Measurements from ENCODE around the gene TBC1D10A.

Gene TBC1D10A

GRCh38 chr22:30317778-30318177 is 9.0 kb downstream of the TBC1D10A start:
- no peak for DNase-seq

- no peak for DNase-seq
These were observed 10.7 kb downstream of the TBC1D10A start for GRCh38 chr22:30315962-30316576.

DNA sequence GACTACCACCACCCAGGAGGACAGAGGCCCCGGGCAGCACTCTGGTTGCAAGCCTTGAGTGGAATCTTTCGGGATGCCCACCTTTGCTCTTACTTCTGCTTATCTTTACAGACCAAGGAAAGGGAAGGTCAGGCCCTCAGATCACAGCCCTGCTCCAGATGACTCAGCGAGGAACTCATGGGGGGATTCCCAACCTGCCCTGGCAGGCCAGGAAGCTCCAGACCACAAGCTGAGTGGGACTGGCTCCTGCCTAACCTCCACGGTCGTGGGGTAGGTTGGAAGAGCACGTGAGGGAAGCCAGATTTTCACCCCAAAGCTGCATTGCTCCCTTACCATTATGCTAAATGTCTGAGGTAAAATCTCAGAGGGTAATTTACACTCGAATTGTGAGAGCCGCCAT is 11.8 kb downstream of the TBC1D10A start:
- DNase-seq: no peak

DNA sequence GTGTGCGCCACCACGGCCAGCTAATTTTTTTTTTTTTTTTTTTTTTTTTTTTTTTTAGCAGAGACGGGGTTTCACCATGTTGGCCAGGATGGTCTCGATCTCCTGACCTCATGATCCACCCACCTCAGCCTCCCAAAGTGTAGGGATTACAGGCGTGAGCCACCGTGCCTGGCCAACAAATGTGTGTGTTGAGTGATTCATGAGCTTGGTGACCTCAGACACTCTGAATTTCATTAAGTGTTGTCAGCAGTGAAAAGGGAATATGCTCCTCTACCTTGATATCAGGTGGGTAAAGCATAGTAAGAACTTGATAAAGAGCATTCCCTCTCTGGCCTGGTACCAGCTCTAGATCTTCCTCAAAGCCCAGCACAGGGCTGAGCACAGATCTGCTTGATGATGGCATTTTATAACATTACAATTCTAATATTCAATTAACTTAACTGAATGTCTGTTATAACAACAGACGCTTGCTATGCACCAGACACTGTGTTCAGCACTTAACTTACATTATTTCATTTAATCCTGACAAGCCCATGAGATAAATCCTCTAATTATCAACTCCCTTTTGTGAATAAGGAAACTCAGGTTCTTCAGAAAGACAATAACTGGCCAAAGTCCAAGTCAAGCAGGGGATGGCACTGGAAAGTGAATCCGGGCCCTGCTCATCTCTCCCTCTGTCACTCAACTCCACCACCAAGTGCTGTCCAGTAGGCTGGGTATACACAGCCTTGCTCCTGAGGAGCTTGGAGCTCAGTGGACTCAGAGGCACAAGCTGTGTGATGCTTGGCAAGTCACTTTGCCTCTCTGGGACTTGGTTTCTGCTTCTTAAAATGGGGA is 13.0 kb downstream of the TBC1D10A start:
- DNase-seq: no peak

- no peak for DNase-seq
These were observed 14.7 kb downstream of the TBC1D10A start for GRCh38 chr22:30312053-30312452.

DNA sequence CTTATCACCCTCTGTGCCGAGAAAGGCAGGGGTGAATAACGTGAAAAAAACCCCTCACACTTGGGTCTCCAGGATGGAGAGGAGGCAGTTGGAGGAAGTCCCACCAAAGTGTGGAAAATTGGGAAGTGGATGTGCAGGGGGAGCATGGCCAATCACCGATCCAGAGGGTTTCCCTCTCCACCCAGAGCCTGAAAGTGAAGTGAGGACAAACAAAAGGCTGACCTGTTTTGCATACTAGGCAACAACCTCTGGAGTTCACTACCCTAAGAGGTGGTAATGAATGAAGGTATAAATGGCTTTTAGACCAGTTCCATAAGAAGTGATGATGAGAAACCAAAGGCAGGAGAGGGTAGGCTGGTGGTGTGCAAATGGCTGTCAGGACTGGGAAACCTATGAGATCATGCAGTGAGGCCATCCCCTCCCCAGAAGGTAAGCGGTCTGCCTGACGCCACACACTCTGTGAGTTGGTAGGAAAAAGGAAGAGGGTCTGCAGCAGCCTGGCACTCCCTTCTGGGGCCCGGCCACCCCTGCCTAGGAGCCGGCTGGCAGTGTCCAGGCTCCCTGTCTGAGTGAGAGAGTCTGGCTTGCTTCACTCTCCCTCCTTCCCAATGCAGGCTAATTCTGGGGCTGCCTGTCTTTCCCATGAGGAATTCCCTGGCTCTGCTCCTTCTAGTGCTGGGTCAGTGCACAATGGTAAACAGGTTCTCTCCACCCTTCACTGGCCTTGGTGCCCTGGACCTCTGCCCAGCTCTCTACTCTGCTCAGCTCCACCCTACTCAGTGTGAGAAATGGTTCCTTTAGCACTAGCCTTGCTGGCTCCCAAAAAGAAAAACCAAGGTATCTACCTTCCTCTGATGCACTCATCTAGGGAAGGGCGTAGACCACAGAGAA is 15.6 kb downstream of the TBC1D10A start:
- DNase-seq: no peak

GRCh38 chr22:30309951-30310741 is 16.6 kb downstream of the TBC1D10A start:
- peak; percentile 44 for DNase-seq

DNA sequence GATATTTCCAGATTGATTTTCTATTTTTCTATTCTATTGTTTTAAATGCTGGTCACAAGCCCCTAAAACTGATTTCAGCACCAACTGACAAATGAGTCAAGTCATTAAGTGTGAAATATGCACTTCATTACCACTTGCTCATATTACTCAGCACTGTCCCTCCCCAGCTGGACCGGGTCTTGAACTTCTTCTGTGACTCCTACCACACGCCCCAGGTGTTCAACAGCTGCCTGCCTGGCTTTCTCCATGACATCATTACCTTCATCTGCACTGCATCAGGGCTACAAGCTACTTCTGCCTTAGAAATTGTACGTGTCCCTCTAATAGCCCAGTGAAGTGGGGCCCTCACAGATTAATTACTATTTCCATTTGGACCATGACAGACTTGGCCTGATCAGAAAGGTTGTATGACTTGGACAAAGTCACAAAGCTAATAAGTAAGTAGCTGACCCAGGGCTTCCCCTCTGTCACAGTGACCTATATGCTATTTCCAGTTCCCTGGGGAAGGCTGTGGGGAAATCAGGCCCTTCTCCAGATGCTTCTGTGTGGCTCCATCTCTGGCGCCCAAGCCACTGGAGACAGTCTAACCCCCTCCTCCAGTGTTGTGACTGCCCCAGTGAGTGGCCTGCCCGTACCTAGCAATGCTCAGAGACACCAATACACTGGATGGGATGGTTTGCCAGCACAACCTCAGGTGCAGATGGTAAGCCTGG is 18.1 kb downstream of the TBC1D10A start:
- no peak for DNase-seq

GRCh38 chr22:30308093-30308492 is 18.6 kb downstream of the TBC1D10A start:
- no peak for DNase-seq

DNA sequence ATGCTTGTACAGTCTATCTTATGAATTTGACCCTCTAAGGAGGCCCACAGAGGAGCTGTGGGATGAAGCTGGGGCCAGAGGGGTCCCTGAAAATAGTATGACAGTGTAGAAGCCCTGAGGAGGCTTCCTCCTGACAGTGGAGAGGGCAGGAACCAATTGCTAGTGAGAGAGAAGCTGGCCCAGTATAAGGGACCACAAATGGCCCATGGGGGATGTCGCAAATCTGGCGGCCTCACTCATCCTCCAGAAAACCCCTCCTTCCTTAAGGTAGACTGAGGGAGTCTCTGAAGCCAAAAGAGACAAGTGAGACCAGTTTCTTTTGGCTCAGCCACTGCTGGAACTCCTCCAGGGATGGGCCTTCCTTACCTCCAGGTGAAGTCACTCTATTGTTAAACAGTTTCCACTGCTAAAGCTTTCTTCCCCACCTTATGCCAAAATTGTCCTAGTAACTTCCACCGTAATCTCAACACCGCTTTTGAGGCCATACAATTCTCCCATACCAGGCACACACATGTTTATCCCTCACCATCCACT is 19.6 kb downstream of the TBC1D10A start:
- no peak for DNase-seq

DNA sequence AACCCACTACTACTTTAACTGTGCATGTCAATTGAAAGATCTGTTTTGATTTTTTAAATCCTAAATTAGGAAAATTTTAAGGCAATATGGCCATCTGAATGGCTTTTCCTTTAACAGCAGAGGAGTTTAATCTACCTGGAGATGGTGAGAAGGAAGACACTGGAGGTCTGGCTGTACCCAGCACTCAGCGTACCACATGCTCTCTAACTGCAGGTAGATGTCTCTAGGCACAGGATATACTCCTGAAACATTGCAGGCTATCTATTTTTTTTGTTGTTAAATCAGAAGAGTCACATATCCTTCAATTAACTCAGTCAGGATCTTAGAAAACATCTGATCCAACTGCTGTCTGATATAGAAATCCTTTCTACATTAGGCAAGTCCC is 20.1 kb downstream of the TBC1D10A start:
- no peak for DNase-seq

DNA sequence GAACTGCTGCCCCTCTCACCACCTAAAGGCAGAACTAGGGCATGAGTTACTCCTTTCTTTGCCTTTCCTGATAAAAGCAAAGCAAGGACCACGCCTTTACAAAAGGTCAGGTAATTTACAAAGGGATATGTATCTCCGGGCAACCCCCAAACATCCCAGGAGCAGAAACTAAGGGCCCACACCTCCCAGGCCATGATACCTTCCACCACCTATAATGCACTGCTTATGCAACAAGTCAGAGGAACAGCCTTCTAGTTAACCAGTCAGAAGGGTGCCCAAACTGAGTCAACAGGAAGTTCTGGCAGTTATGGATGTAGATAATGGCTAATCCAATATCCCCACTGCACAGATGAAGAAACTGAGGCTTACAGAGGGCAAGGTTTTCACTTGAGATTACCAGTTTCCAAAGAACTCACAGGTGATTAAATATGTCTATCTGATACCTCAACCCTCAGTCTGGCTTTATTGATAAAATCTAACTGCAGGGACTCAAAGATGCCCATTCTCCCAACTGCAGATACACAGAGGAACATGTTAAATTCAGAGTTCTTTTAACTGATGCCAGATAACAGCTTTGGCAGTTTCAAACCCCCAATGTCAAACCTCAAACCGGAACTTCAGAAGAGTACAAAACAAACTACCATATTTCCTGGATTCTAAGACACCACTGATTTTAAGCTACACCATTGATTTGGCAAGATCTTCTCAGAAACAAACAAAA is 20.7 kb downstream of the TBC1D10A start:
- DNase-seq: no peak

DNA sequence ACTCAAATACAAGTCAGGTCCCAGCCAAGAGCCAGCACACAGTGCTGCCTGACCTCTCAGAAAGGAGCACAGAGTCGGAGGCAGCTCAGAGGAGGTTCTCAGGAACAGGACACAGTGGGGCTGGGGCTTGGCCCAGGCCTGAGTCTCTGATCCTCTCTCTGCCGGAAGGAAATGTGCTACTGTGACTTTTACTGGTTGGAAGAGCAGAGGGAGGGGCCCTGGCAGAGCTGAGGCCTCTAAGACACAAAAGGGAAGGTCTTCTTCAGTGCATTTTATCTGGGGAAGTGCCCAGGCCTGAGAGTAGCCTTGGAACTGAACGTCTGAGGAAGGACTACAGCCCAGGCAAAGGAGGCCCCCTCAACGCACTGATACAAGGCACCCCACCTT is 21.2 kb downstream of the TBC1D10A start:
- DNase-seq: no peak

DNA sequence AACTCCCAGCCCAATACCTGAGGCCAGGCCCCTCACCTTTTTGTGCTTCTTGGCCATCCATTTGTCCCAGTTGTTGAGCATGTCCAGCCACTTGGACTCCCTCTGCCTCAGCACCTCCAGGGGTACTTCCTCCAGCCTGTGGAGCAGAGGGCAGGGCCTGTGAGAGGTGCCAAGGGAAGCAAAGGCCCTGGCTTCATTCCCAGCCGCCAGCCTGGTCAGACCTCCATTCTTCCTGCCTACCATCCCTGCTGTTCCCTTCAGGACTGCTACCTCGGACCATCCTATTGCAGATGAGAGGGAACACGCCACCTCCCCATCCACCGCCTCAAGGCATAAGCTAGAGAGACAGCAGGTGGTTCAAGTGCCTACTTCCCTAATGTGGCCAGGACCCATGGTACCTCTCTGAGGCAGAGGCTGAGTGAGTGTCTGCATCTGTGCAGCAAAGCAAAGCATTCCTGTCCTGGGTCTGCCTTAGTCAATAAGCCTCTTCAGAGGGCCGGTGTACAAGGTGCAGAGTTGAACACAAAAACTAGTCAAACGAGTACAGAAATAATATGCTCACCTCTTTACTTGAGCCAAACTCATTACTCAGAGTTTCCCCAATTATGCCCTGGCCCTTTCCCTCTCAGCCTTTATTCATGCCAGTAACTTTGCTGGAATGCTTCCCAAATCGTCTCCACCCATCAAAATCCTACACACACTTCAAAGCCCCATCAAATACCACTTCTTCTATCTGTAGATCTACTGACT is 22.1 kb downstream of the TBC1D10A start:
- DNase-seq: no peak

- DNase-seq: no peak
These were observed 24.0 kb downstream of the TBC1D10A start for GRCh38 chr22:30302810-30303138.

DNA sequence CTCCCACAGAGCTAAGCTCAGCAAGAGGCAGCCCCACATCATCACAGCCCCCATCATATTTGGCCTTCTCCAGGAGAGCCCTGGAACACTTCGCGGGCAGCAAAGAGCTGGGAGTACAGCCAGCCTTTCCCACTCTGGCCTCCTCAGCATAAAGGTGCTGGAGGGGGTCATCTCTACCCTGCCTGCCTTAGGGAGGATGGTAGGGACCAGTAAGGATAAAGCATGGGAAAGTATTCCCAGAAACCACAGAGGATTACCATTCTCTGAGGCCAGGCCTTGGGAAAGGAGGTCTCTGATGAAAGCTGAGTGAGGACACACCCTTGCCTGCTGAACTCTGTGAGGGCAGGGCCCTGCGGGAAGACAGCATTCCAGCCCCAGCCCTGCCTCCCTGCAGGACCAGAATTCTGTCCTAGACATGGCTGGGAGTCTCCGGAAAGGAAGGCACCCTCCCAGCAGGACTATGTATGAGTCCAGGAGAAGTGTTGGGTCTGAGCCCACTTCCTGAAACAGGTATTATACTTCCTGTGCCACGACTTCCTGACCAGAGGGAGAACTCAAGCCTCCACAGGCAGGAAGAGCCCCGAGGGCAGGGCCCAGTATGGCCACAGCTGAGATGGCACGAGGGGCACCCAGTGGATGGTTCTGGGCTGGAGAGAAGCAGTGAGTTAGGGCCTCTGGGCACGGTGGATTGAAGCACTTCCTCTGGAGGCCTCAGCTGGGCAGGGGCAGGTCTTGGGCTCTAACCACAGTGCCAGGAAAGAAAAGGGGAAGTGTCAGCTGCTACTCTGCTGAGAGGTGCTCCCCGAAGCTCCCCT is 24.5 kb downstream of the TBC1D10A start:
- DNase-seq: no peak

DNA sequence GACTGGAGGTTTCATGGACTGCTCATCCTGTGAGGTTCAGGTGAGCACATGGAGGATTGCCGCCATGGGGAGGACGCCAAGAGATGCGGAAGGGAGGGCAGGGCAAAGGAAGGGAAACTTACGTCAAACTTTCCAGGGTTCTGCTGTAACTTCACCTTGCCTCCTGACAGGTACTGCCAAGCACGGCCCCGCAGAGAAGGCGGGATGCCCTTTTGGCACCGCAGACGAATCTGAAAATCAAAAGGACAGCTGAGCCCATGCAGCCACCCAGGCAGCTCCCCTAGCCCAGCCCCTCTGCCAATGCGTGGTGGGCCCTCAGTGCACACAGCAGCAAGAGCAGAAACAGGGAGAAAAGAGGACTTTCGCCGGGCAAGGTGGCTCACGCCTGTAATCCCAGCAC is 27.4 kb downstream of the TBC1D10A start:
- no peak for DNase-seq

GRCh38 chr22:30297991-30298701 is 28.6 kb downstream of the TBC1D10A start:
- DNase-seq: no peak
